HCT116 (cell line): Measurements from ENCODE around the gene RGL2. TPM values are rescaled to one million over a fixed set of nuclear protein-coding genes. Genes with fewer than 3 reads are reported as not detected.

Experiments
- ATAC-seq: fragments of 200-7000 bp; cut with Tn5 transposase; 2 replicates; pipeline ENCODE4 v1.9.1; 2020; ENCODE audit warnings: mild to moderate bottlenecking, moderate library complexity
- BruUV-seq: library from RNA; stranded (reverse); fragments of 400-500 nt; replicated peaks from 2 replicates; lab custom pipeline; 2021; lab: Mats Ljungman, UMichigan
- CTCF ChIA-PET: fragments of 300-600 bp; sonication (Branson Sonifier 250); formaldehyde crosslinking; loops from one replicate; lab custom pipeline; 2021; ENCODE audit warnings: antibody characterized with exemption; lab: Charles Lee
- POLR2A ChIA-PET: fragments of 300-600, 350-600 bp; sonication (Branson Sonifier 250); formaldehyde crosslinking; loops from one replicate; lab custom pipeline; 2021; ENCODE audit warnings: antibody characterized with exemption; lab: Charles Lee
- RAD21 ChIA-PET, 2 experiments: fragments of 300-600 bp; sonication (Branson Sonifier 250); formaldehyde crosslinking; loops; one replicate each; lab custom pipeline; 2023; ENCODE audit warnings: low total read pairs in 2 of 2; ENCODE audit not compliant: uncharacterized antibody in 2 of 2, unreplicated experiment in 2 of 2, low non-redundant PET in 1 of 2; lab: Charles Lee
- DNase-seq: peaks from one replicate; pipeline ENCODE4 v3.0.0-alpha.2; 2010; ENCODE audit warnings: low read depth, low spot score
- H2AFZ ChIP-seq: fragments of 200-600 bp; shearing (Covaris generic), sonication (generic); 2 replicates; pipeline ENCODE4 v1.6.1; 2017; ENCODE audit warnings: low read depth, mixed run types, mixed read lengths, antibody characterized with exemption, low read length; ENCODE audit not compliant: poor library complexity, severe bottlenecking
- H3K27ac ChIP-seq: 2 replicates; pipeline ENCODE4 v1.5.1; 2012; ENCODE audit warnings: low read depth, low read length
- H3K27me3 ChIP-seq: fragments of 200-600 bp; sonication (generic); 2 replicates; pipeline ENCODE4 v1.6.1; 2016; ENCODE audit warnings: mixed run types, low read length, mixed read lengths; ENCODE audit not compliant: insufficient read depth
- H3K36me3 ChIP-seq, 2 experiments: fragments of 200-500 bp in 1 of 2; fragments of 200-600 bp in 1 of 2; sonication (Bioruptor generic) in 1 of 2; sonication (generic) in 1 of 2; 2 replicates each; pipeline versions ENCODE4 v1.5.1 to v1.6.1; 2014 to 2016; ENCODE audit warnings: low read length in 2 of 2, inconsistent platforms in 1 of 2, mixed read lengths in 1 of 2, mixed run types in 1 of 2; ENCODE audit not compliant: insufficient read depth in 2 of 2, control insufficient read depth in 1 of 2
- H3K4me1 ChIP-seq, 2 experiments: fragments of 200-600 bp in 1 of 2; sonication (generic) in 1 of 2; 2 replicates each; pipeline versions ENCODE4 v1.5.1 to v1.6.1; 2012 to 2017; ENCODE audit warnings: low read length in 2 of 2, inconsistent platforms in 1 of 2, mild to moderate bottlenecking in 1 of 2, mixed read lengths in 1 of 2, mixed run types in 1 of 2, moderate library complexity in 1 of 2; ENCODE audit not compliant: insufficient read depth in 2 of 2, control insufficient read depth in 1 of 2
- H3K4me2 ChIP-seq: fragments of 200-600 bp; sonication (generic); 2 replicates; pipeline ENCODE4 v1.6.1; 2017; ENCODE audit warnings: mixed run types, low read length, mixed read lengths
- H3K4me3 ChIP-seq, 2 experiments: fragments of 200-600 bp in 1 of 2; sonication (generic) in 1 of 2; replicated peaks in 1 of 2; 2 replicates each; pipeline ENCODE4 v1.5.1; 2011 to 2016; ENCODE audit warnings: low read length in 2 of 2, control low read depth in 1 of 2, low read depth in 1 of 2, mild to moderate bottlenecking in 1 of 2, mixed read lengths in 1 of 2, mixed run types in 1 of 2
- H3K79me2 ChIP-seq: fragments of 200-600 bp; sonication (generic); 2 replicates; pipeline ENCODE4 v1.6.1; 2017; ENCODE audit warnings: mild to moderate bottlenecking, mixed run types, low read length, moderate library complexity, mixed read lengths; ENCODE audit not compliant: insufficient read depth
- H3K9ac ChIP-seq: fragments of 200-600 bp; sonication (generic); 2 replicates; pipeline ENCODE4 v1.6.1; 2016; ENCODE audit warnings: low read length, mixed read lengths
- H3K9me2 ChIP-seq: fragments of 200-600 bp; sonication (generic), shearing (Covaris generic); 2 replicates; pipeline ENCODE4 v1.6.1; 2017; ENCODE audit warnings: mixed run types, mild to moderate bottlenecking, moderate library complexity; ENCODE audit not compliant: insufficient read depth
- H3K9me3 ChIP-seq, 2 experiments: fragments of 200-500 bp in 1 of 2; fragments of 200-600 bp in 1 of 2; sonication (Bioruptor generic) in 1 of 2; sonication (generic) in 1 of 2; 2 replicates each; pipeline ENCODE4 v1.6.1; 2014 to 2017; ENCODE audit warnings: low read length in 2 of 2, mixed read lengths in 2 of 2, inconsistent platforms in 1 of 2, low read depth in 1 of 2, mild to moderate bottlenecking in 1 of 2, mixed run types in 1 of 2, moderate library complexity in 1 of 2; ENCODE audit not compliant: control insufficient read depth in 1 of 2, insufficient read depth in 1 of 2
- H4K20me1 ChIP-seq: fragments of 200-600 bp; sonication (generic), shearing (Covaris generic); 2 replicates; pipeline ENCODE4 v1.6.1; 2017; ENCODE audit warnings: mixed run types, mild to moderate bottlenecking, moderate library complexity; ENCODE audit not compliant: insufficient read depth
- CEBPB ChIP-seq: IDR thresholded peaks from 2 replicates; pipeline ENCODE4 v1.6.1; 2012; ENCODE audit warnings: low read depth
- EGR1 ChIP-seq: IDR thresholded peaks from 2 replicates; pipeline ENCODE4 v1.6.1; 2012; ENCODE audit warnings: low read depth
- POLR2A ChIP-seq: IDR thresholded peaks from 2 replicates; pipeline ENCODE4 v1.7.0; 2011; ENCODE audit warnings: borderline replicate concordance; ENCODE audit not compliant: insufficient read depth, insufficient read length; ENCODE audit errors: extremely low read depth
- TCF7L2 ChIP-seq: IDR thresholded peaks from 2 replicates; pipeline ENCODE4 v1.7.0; 2011; ENCODE audit warnings: borderline replicate concordance, inconsistent platforms; ENCODE audit not compliant: insufficient read depth, insufficient read length; ENCODE audit errors: extremely low read depth
- intact Hi-C: fragments of 100-400 bp; cut with micrococcal nuclease; formaldehyde crosslinking; loops from 2 replicates; pipeline ENCODE4 v1.10.0; 2022
- total RNA-seq: library from RNA; stranded (reverse); gene quantifications from one replicate; pipeline ENCODE4 v1.2.1, GENCODE V29; 2021; ENCODE audit not compliant: unreplicated experiment

The RGL2 gene
- total RNA-seq, 1 experiment from 2014 or later: 53.4 TPM

GRCh38 chr6:33273924-33274902 is 24.5 kb downstream of the RGL2 start:
- Histone ChIP-seq H3K79me2 (peaks cover 63% of the 10 kb centered on the region), H4K20me1 (peaks cover 22% of the 10 kb centered on the region), H2AFZ (no peak overlapping the region), H3K36me3 (peaks cover 31 to 44% of the 10 kb centered on the region in 2 experiments), H3K4me1 (peaks cover 33 to 59% of the 10 kb centered on the region in 2 experiments), H3K9ac (peak overlapping the region; percentile 98), H3K4me3 (peak overlapping the region; percentile 75 to 99), H3K27ac (peak overlapping the region; percentile 82), H3K27me3 (no peaks in the 10 kb centered on the region), H3K4me2 (peak overlapping the region; percentile 86)
- ChIA-PET RAD21 (no interaction called here), POLR2A (no interaction called here), CTCF (no interaction called here)
- DNase-seq (no peak), ATAC-seq (no peak)
- intact Hi-C loops: no loop called here
- no TSS peak for BruUV-seq
- TF ChIP-seq CEBPB (no peak), TCF7L2 (no peak)
- TF ChIP-seq, all 23 proteins: peak for 0
- no peaks in the 10 kb centered on the region for H3K9me2 ChIP-seq
- H3K9me3 ChIP-seq: no peaks in the 10 kb centered on the region

- H2AFZ ChIP-seq: no peak overlapping the region
- H3K4me3 ChIP-seq: peak overlapping the region; percentile 75 to 99
- DNase-seq (no peak), ATAC-seq (no peak)
- no peaks in the 10 kb centered on the region for H3K27me3 ChIP-seq
- H3K9ac ChIP-seq: peak overlapping the region; percentile 98
- H3K9me3 ChIP-seq: no peaks in the 10 kb centered on the region
- peaks cover 22% of the 10 kb centered on the region for H4K20me1 ChIP-seq
- ChIA-PET RAD21 (no interaction called here), POLR2A (no interaction called here), CTCF (no interaction called here)
- peak overlapping the region; percentile 86 for H3K4me2 ChIP-seq
- peaks cover 33 to 59% of the 10 kb centered on the region in 2 experiments for H3K4me1 ChIP-seq
- H3K9me2 ChIP-seq: no peaks in the 10 kb centered on the region
- peak overlapping the region; percentile 82 for H3K27ac ChIP-seq
- peaks cover 63% of the 10 kb centered on the region for H3K79me2 ChIP-seq
- H3K36me3 ChIP-seq: peaks cover 28 to 46% of the 10 kb centered on the region in 2 experiments
- intact Hi-C loops: no loop called here
- TF ChIP-seq POLR2A (peak; percentile 1), EGR1 (no peak)
- no TSS peak for BruUV-seq
Measured at GRCh38 chr6:33273129-33273923, 25.4 kb downstream of the RGL2 start.
